HG03108 (cell line): ENCODE data around the gene C20orf204.

Experiments used
- ATAC-seq: cut with Tn5 transposase; IDR thresholded peaks from one replicate; pipeline ENCODE4 v1.9.1; 2021; ENCODE audit warnings: moderate library complexity; ENCODE audit not compliant: unreplicated experiment

The C20orf204 gene

GRCh38 chr20:64070244-64070993, 34.4 kb downstream of the C20orf204 start:
- ATAC-seq: no peak

GRCh38 chr20:64071341-64072332, 35.7 kb downstream of the C20orf204 start:
- no peak for ATAC-seq

GRCh38 chr20:64072498-64073063, 36.6 kb downstream of the C20orf204 start:
- ATAC-seq: no peak

DNA sequence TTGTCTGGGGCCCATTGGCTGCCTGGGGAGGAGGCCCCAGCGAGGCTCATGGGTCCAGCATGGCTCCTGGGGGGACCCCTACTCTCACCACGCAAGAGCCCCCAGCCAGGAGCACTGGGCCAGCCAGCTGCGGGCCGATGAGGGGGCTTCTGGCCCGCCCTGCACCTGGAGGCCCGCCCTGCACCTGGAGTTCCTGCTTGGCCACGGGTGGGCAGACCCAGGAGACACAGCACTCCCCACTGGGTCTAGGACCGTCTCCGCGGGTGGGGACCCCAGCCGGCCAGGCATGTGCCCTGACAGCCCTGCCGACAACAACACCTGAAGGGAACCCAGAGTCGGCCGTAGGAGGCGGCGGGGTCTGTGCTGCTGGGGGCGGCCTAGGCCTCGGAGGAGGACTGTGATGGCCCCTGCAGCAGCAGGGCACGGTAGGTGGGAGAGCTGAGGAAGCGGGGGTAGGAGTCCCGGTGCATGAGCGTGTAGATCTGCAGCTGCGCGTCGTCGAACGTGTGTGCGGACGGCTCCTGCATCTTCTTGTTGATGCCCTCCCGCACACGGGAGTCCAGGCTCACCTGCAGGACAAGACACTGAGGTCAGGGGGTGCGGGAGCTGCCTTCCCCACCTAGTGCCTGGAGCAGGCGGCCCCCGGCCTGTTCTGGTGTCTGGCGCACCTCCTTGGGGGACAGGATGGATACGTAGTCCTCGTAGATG, 37.6 kb downstream of the C20orf204 start:
- ATAC-seq: no peak

DNA sequence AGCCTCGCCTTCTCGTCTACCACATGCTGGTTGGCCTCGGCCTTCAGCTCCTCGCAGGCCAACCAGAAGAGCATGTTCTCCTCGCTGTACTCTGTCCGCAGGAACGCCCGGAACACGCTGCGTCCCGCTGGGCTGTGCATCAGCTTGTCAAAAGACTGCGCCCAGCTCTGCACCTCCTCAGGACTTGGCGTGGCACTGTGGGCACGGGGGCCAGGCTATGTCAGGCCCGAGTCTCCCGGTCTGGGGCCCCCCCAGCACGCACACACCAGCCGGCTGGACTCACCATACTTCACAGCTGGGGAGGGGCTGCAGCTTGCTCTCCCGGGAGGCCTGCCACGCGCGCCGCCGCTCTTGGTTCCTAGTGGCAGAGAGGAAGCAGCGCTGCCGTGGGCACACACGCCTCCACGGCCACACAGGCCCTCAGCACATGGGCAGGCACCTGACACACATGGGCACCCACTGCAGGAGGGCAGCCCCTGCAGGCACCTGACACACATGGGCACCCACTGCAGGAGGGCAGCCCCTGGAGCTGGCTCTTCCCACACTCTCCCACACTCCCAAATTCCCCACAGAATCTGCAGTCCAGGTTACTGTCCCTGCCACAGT, 38.3 kb downstream of the C20orf204 start:
- no peak for ATAC-seq

GRCh38 chr20:64074963-64075362, 39.0 kb downstream of the C20orf204 start:
- ATAC-seq: no peak

DNA sequence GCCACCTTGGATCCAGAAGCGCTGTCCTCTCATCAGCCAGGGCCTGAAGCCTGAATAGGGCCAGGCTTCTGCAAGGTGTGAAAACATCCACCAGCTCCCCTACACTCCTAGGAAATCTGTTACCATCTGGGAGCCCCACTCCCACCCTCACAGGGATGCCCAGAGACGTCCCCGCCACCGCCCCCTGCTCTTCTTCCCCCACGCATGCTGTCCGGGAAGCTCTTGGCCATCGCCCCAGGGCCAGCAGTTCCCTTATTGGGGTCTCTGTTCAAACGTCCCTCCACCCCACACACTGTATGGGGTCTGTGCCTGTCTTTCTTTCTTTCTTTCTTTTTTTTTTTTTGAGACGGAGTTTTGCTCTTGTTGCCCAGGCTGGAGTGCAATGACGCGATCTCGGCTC, 39.6 kb downstream of the C20orf204 start:
- no peak for ATAC-seq

DNA sequence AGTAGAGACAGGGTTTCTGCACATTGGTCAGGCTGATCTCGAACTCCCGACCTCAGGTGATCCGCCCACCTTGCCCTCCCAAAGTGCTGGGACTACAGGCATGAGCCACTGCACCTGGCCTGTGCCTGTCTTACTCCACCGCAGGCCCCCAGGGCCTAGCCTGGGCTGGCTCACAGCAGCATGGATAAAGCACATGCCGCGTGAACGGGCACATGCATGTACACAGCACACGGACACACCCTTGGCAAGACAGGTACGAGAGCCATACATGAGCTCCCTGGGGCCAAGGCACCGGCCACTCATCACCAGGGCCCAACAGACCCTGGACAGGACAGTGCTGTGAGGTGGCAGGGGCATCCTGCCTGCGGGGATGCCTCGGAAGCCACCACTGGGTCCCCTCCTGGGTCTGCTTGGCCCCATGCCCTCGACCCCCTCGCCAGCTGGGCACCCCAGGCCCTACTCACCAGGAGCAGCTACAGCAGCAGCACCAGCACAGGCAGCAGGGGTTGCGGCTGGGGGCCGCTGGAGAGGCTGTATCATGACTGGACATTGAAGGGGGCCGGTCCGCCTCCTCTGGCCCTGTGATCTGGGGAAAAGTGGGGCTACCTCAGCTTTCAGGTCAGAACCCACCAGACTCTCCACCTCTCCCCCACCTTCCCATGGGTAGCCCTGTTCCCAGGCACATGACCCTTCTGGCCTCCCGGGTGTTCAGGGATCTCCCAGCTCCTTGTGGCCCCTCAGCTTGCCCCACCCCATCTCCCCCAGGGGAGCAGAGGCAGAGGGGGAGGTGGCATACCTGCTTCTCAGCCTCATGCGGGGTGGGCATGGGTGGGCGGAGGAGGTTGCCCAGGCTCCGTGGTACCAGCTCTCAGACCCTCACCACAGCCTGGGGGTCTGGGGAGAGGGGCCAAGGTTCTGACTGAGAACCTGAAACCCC, 40.3 kb downstream of the C20orf204 start:
- no peak for ATAC-seq

DNA sequence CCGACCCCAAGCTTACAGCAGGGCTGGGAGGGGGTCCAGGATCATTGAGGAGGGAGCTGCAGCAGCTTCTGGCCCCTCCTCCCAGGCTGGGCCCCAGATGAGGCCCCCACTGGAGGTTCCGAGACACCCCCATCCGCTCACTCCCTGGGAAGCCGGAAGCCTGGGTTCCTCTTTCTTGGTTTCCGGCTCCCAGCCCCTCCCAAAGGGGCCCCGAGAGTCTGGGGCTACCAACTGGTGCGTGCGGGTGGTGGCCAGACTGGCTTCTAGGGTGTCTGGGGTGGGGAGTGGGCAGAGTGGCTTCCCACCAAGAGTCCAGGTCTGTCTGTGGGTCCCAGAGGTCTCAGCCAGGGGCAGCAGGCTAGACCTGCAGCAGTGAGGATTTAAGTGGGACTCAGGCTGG, 41.1 kb downstream of the C20orf204 start:
- no peak for ATAC-seq

- ATAC-seq: no peak
Measured at GRCh38 chr20:64077541-64077875, 41.5 kb downstream of the C20orf204 start.

DNA sequence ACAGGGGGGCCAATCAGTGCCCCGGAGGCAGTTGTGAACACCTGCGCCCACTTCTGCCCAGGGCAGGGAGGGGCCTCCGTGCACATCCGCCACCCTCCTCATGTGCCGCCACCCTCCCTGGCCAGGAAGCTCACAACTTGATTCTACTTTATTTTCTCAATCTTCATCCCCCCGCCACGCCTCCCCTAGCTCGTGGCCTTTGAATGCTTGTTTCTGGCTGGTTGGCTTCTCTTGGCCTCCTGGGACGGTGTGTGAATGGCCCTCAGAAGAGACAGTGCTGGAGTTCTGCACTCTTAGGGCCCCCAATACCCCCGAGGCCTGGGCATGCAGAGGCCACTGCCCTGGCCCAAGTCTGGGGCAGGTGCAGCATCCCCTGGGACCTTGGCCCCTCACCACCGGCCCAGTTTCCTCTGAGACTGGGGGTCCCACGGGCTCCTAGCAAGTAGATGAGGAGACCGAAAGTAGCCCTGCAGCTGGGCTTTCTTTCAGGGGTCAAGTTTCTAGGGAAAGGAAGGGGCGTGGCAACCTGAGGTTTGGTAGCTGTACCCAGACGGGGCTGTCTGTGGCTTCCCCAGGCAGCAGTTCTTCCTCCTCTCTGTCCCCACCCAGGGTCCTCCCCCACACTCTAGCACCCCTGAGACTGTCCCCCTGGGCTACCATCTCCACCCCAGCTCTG, 42.0 kb downstream of the C20orf204 start:
- ATAC-seq: peak; percentile 29

- ATAC-seq: no peak
Measured at GRCh38 chr20:64078934-64079272, 42.9 kb downstream of the C20orf204 start.

DNA sequence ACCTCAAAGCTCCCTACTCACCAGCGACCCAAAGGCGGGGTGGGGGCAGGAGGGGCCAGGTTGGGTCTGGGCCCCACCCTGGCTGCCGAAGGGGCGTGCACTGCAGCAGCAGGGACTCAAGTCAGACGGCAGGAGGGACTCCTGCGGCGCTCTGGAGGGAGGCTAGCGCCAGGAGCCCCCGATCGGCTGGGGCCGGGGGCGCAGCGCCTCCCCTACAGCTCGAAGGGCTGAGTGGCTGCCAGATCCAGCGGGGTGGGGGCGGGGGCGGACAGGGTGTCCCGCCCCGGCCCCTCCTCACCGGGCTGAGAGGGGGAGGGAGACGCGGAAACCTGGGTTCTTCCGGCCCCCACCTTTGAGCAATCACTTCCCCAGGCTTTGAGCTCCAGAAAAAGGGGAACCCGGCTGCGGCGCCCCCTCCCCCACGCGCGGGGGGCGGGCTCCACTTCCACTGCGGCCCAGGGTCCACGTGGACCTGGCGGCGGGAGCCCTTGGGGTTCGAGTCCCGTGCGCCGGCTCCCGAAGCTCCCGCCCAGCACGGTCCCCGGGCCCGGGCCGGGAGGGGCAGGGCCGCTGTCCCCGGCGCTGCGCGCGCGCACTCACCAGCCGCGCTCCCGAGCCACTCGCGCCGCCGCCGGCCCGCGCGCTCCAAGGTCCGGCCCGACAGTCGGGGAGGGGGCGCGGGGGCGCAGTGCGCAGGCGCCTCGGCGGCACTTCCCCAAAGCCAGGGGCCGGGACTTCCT, 43.5 kb downstream of the C20orf204 start, which contains the start of gene RGS19:
TSS of gene RGS19 (minus strand) at position 246 of the 740 bp plus-strand sequence. CDS start 2,632 bp downstream, outside the sequence.
- ATAC-seq: peak; percentile 32

DNA sequence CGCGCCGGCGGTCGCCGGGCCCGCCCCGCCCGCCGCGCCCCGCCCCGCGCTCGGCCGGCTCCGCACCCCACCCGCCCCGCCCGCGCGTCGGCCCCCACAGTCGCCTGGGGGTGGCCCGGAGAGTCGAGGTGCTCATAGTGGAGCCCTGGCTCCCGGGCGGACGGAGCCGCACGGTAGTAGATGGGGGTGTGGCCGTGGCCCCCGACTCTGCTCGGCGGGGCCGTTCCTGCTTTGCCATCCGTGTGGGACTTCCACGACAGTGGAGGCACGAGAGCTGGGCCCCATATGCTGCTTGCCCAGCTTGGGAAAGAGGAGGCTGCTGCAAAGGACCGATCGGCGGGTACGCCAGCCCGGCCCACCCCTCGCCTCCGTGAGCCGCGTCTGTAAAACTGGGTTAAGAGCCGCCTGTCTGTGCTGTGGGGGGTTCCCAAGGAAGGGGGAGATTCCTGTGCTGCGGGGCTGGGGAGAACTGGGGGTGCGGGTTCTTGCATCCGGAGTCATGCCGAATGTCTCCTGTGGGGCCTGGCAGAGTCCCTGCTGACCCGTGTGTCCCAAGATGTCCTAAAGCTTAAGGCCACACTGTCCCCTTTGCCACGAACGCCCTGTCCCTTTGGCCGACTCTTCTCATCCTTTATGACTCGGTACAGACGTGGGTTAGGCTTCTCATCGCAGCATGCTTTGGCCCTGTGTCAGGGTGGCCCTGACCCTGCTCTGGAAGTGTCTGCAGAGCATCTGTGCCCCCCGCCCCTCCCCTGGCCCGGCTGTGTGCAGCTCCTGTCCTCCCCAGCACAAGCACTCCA, 44.2 kb downstream of the C20orf204 start, which contains the start of gene OPRL1:
TSS of gene OPRL1 (plus strand) at position 70 of the 800 bp plus-strand sequence. CDS start 12,639 bp downstream, outside the sequence.
- ATAC-seq: no peak

DNA sequence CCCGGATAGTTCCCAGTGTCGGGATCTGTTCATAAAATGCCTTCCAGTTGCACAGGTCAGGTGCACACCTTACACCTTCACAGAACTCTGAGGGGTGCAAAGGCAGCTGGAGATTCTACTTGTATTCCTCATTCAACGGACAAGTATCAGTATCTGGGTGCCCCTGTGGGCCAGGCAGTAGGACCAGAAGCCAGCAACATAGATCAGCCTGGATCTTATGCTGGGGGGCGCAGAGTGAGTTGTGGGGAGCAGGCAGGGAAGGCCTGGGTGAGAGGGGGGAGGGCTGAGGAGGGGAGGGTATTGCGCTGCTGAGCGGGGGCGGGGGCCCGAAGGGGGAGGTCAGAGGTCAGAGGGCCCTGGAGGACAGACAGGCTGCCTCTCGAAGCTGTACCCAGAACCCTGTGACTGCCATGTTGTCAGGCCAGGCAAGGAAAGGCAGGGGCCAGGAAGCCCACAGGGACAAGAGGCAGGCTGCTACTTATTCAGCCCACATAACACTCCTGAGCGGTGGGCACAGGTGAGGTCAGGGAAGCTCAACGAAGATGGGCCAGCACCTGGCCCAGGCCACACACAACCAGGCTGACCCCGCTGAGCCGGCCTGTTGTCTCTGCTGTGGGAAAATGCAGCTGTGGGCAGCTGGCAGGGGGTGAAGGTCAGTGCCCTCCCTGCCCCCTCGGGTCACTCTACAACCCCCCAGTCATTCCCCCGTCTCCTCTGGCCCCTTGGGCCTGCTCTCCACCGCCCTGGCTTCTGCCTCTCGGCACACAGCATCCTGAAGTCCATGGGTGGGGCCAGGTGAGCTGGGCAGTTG, 45.0 kb downstream of the C20orf204 start:
- no peak for ATAC-seq

GRCh38 chr20:64081624-64081964, 45.6 kb downstream of the C20orf204 start:
- ATAC-seq: no peak
